H9 (cell line): ENCODE results near the gene OR8G5. TPM values are rescaled to one million over a fixed set of nuclear protein-coding genes. Genes with fewer than 3 reads are reported as not detected.

Experiments
- DNase-seq: peaks from one replicate; pipeline ENCODE4 v3.0.0-alpha.2; 2017
- H2AFZ ChIP-seq: one replicate; pipeline ENCODE4 v1.6.1; 2013; ENCODE audit warnings: mild to moderate bottlenecking, low read length, control low read depth, moderate library complexity
- H2AK5ac ChIP-seq: 2 replicates; pipeline ENCODE4 v1.6.1; 2013; ENCODE audit warnings: low read length, control low read depth, mixed read lengths; ENCODE audit not compliant: insufficient read length
- H2BK120ac ChIP-seq: one replicate; pipeline ENCODE4 v1.6.1; 2013; ENCODE audit warnings: low read depth, mild to moderate bottlenecking, low read length, control low read depth, inconsistent platforms; ENCODE audit not compliant: poor library complexity, severe bottlenecking
- H2BK12ac ChIP-seq: 2 replicates; pipeline ENCODE4 v1.6.1; 2013; ENCODE audit warnings: low read length, control low read depth, mixed read lengths, low read depth; ENCODE audit not compliant: insufficient read length
- H2BK15ac ChIP-seq: 2 replicates; pipeline ENCODE4 v1.6.1; 2013; ENCODE audit warnings: low read depth, low read length, control low read depth
- H2BK20ac ChIP-seq: one replicate; pipeline ENCODE4 v1.6.1; 2013; ENCODE audit warnings: low read depth, mild to moderate bottlenecking, low read length, control low read depth, inconsistent platforms; ENCODE audit not compliant: poor library complexity, severe bottlenecking
- H2BK5ac ChIP-seq: 2 replicates; pipeline ENCODE4 v1.6.1; 2013; ENCODE audit warnings: low read length, control low read depth, mixed read lengths; ENCODE audit not compliant: insufficient read length
- H3K14ac ChIP-seq: 2 replicates; pipeline ENCODE4 v1.6.1; 2013; ENCODE audit warnings: low read length, control low read depth; ENCODE audit not compliant: insufficient read depth
- H3K18ac ChIP-seq: 2 replicates; pipeline ENCODE4 v1.6.1; 2013; ENCODE audit warnings: low read depth, mild to moderate bottlenecking, mixed read lengths, low read length, control low read depth; ENCODE audit not compliant: insufficient read length
- H3K23ac ChIP-seq: 2 replicates; pipeline ENCODE4 v1.6.1; 2013; ENCODE audit warnings: low read length, control low read depth, mixed read lengths, low read depth; ENCODE audit not compliant: insufficient read length
- H3K23me2 ChIP-seq: 2 replicates; pipeline ENCODE4 v1.6.1; 2013; ENCODE audit warnings: low read depth, mild to moderate bottlenecking, mixed read lengths, low read length, control low read depth; ENCODE audit not compliant: insufficient read length, poor library complexity, severe bottlenecking
- H3K27ac ChIP-seq: 2 replicates; pipeline ENCODE4 v1.5.1; 2013; ENCODE audit warnings: low read length, control low read depth, mixed read lengths, low read depth; ENCODE audit not compliant: insufficient read length
- H3K27me3 ChIP-seq: 2 replicates; pipeline ENCODE4 v1.6.1; 2013; ENCODE audit warnings: low read length, control low read depth, inconsistent platforms; ENCODE audit not compliant: insufficient read depth
- H3K4ac ChIP-seq: 2 replicates; pipeline ENCODE4 v1.6.1; 2013; ENCODE audit warnings: low read depth, mild to moderate bottlenecking, control low read depth, inconsistent platforms, low read length, moderate library complexity
- H3K4me1 ChIP-seq: 2 replicates; pipeline ENCODE4 v1.6.1; 2013; ENCODE audit warnings: low read length, control low read depth, inconsistent platforms; ENCODE audit not compliant: insufficient read depth
- H3K4me2 ChIP-seq: 2 replicates; pipeline ENCODE4 v1.6.1; 2013; ENCODE audit warnings: low read length, control low read depth, mixed read lengths; ENCODE audit not compliant: insufficient read length, insufficient read depth
- H3K56ac ChIP-seq: 2 replicates; pipeline ENCODE4 v1.6.1; 2013; ENCODE audit warnings: low read depth, mild to moderate bottlenecking, mixed read lengths, low read length, control low read depth; ENCODE audit not compliant: insufficient read length
- H3K79me1 ChIP-seq: 2 replicates; pipeline ENCODE4 v1.6.1; 2013; ENCODE audit warnings: low read depth, mild to moderate bottlenecking, moderate library complexity, low read length, control low read depth, inconsistent platforms; ENCODE audit not compliant: insufficient read depth, poor library complexity, severe bottlenecking
- H3K79me2 ChIP-seq: 2 replicates; pipeline ENCODE4 v1.6.1; 2013; ENCODE audit warnings: low read length, control low read depth, inconsistent platforms; ENCODE audit not compliant: insufficient read depth
- H3K9ac ChIP-seq: 2 replicates; pipeline ENCODE4 v1.6.1; 2013; ENCODE audit warnings: low read length, control low read depth, mixed read lengths; ENCODE audit not compliant: insufficient read length; ENCODE audit errors: extremely low read depth
- H3K9me3 ChIP-seq: one replicate; pipeline ENCODE4 v1.6.1; 2013; ENCODE audit warnings: low read depth, low read length, inconsistent platforms; ENCODE audit not compliant: control insufficient read depth
- H3T11ph ChIP-seq: one replicate; pipeline ENCODE4 v1.6.1; 2013; ENCODE audit warnings: mild to moderate bottlenecking, low read length, control low read depth, inconsistent platforms
- H4K20me1 ChIP-seq: one replicate; pipeline ENCODE4 v1.6.1; 2013; ENCODE audit not compliant: control insufficient read depth, insufficient read length, insufficient read depth
- H4K5ac ChIP-seq: 2 replicates; pipeline ENCODE4 v1.6.1; 2013; ENCODE audit warnings: low read depth, mild to moderate bottlenecking, mixed read lengths, low read length, control low read depth; ENCODE audit not compliant: insufficient read length
- H4K8ac ChIP-seq: replicated peaks from 2 replicates; pipeline ENCODE4 v1.6.1; 2013; ENCODE audit warnings: low read length, control low read depth, mixed read lengths, low read depth; ENCODE audit not compliant: insufficient read length
- H4K91ac ChIP-seq: 2 replicates; pipeline ENCODE4 v1.6.1; 2013; ENCODE audit warnings: low read depth, mild to moderate bottlenecking, moderate library complexity, mixed read lengths, low read length, control low read depth; ENCODE audit not compliant: insufficient read length
- H3K27ac Mint-ChIP-seq, 3 experiments: 2 replicates in 2 of 3; 3 replicates in 1 of 3; pipeline ENCODE4 v1.8.0; 2020 to 2021; ENCODE audit warnings: mixed read lengths in 3 of 3, mild to moderate bottlenecking in 1 of 3, moderate library complexity in 1 of 3
- H3K27me3 Mint-ChIP-seq: 2 replicates; pipeline ENCODE4 v1.8.0; 2021; ENCODE audit warnings: low read depth, mild to moderate bottlenecking, moderate library complexity, mixed read lengths
- H3K36me3 Mint-ChIP-seq, 3 experiments: 2 replicates in 2 of 3; 3 replicates in 1 of 3; pipeline ENCODE4 v1.8.0; 2020 to 2021; ENCODE audit warnings: low read depth in 3 of 3, mixed read lengths in 3 of 3; ENCODE audit not compliant: insufficient read depth in 1 of 3
- H3K4me1 Mint-ChIP-seq, 2 experiments: 2 replicates each; pipeline ENCODE4 v1.8.0; 2020; ENCODE audit warnings: mixed read lengths in 2 of 2
- H3K4me3 Mint-ChIP-seq, 2 experiments: 2 replicates in 1 of 2; 3 replicates in 1 of 2; pipeline ENCODE4 v1.8.0; 2020 to 2021; ENCODE audit warnings: mild to moderate bottlenecking in 2 of 2, mixed read lengths in 2 of 2, moderate library complexity in 1 of 2
- H3K9me3 Mint-ChIP-seq, 2 experiments: 2 replicates in 1 of 2; 3 replicates in 1 of 2; pipeline ENCODE4 v1.8.0; 2020; ENCODE audit warnings: mild to moderate bottlenecking in 2 of 2, mixed read lengths in 2 of 2, moderate library complexity in 1 of 2
- WGBS: extraction: QIAGEN DNeasy Blood & Tissue Kit; methylation state at CpG from one replicate; pipeline ENCODE4 v1.1.7; 2013; ENCODE audit warnings: missing lambda C conversion rate, low lambda C conversion rate, mixed read lengths; ENCODE audit not compliant: insufficient read length; ENCODE audit errors: extremely low coverage; 5-methylcytosine and 5-hydroxymethylcytosine counted together
- total RNA-seq: library from RNA; stranded (reverse); gene quantifications from 2 replicates; pipeline ENCODE4 v1.2.1, GENCODE V29; 2021
- TF ChIP-seq, protein P1 (sequence below): fragments of 200-600 bp; sonication (generic); conservative IDR thresholded peaks from 3 replicates; pipeline ENCODE4 v1.8.0; 2021; ENCODE audit warnings: antibody characterized with exemption, mild to moderate bottlenecking

Gene OR8G5
- total RNA-seq, 1 experiment from 2014 or later: not detected

DNA sequence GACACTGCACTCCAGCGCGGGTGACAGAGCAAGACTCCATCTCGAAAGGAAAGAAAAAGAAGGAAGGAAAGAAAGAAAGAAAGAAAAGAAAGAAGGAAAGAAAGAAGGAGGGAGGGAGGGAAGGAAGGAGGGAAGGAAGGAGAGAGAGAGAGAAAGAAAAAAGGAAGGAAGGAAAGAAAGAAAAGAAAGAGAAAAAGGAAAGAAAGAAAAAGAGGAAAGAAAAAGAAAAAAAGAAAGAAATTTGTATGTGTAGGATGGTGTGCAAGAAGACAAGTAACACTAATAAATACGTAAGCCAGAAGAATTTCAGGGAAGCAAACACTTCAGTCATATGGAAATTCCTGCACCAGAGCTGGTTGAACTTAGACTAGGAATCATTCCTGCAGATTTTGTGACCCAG, 57.0 kb downstream of the OR8G5 start:
- no peak overlapping the region for H2BK15ac ChIP-seq
- H3K9me3 ChIP-seq: no peaks in the 10 kb centered on the region
- Mint-ChIP-seq H3K36me3 (no peaks in the 10 kb centered on the region), H3K27me3 (peaks cover 3% of the 10 kb centered on the region), H3K27ac (peak overlapping the region in 1 of 3 experiments; percentile 70; a peak in 1 of 7 replicates), H3K4me1 (no peaks in the 10 kb centered on the region), H3K4me3 (no peak overlapping the region), H3K9me3 (no peaks in the 10 kb centered on the region)
- no peak overlapping the region for H3K56ac ChIP-seq
- no peak overlapping the region for H2BK12ac ChIP-seq
- no peak overlapping the region for H3K18ac ChIP-seq
- no peak overlapping the region for H3K4me2 ChIP-seq
- H4K20me1 ChIP-seq: no peaks in the 10 kb centered on the region
- H2AFZ ChIP-seq: no peak overlapping the region
- no peaks in the 10 kb centered on the region for H3K27me3 ChIP-seq
- H3K79me2 ChIP-seq: no peaks in the 10 kb centered on the region
- no CpG with 5 or more reads among the region's 4 CpGs for WGBS
- no peak overlapping the region for H2AK5ac ChIP-seq
- no peak overlapping the region for H2BK120ac ChIP-seq
- TF ChIP-seq, protein P1, sequence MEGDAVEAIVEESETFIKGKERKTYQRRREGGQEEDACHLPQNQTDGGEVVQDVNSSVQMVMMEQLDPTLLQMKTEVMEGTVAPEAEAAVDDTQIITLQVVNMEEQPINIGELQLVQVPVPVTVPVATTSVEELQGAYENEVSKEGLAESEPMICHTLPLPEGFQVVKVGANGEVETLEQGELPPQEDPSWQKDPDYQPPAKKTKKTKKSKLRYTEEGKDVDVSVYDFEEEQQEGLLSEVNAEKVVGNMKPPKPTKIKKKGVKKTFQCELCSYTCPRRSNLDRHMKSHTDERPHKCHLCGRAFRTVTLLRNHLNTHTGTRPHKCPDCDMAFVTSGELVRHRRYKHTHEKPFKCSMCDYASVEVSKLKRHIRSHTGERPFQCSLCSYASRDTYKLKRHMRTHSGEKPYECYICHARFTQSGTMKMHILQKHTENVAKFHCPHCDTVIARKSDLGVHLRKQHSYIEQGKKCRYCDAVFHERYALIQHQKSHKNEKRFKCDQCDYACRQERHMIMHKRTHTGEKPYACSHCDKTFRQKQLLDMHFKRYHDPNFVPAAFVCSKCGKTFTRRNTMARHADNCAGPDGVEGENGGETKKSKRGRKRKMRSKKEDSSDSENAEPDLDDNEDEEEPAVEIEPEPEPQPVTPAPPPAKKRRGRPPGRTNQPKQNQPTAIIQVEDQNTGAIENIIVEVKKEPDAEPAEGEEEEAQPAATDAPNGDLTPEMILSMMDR: no peak
- no peak overlapping the region for H3K4ac ChIP-seq
- no peak overlapping the region for H3K14ac ChIP-seq
- no peaks in the 10 kb centered on the region for H3K4me1 ChIP-seq
- no peak overlapping the region for H3K27ac ChIP-seq
- no peak overlapping the region for H4K5ac ChIP-seq
- no peak overlapping the region for H4K91ac ChIP-seq
- H3K23me2 ChIP-seq: no peaks in the 10 kb centered on the region
- H3K9ac ChIP-seq: no peak overlapping the region
- no peak overlapping the region for H2BK20ac ChIP-seq
- no peak for DNase-seq
- H3K23ac ChIP-seq: no peak overlapping the region
- no peak overlapping the region for H3T11ph ChIP-seq
- H4K8ac ChIP-seq: no peak overlapping the region
- H2BK5ac ChIP-seq: no peak overlapping the region
- no peaks in the 10 kb centered on the region for H3K79me1 ChIP-seq
